Measurements from ENCODE around the gene PXDN.

DNA sequence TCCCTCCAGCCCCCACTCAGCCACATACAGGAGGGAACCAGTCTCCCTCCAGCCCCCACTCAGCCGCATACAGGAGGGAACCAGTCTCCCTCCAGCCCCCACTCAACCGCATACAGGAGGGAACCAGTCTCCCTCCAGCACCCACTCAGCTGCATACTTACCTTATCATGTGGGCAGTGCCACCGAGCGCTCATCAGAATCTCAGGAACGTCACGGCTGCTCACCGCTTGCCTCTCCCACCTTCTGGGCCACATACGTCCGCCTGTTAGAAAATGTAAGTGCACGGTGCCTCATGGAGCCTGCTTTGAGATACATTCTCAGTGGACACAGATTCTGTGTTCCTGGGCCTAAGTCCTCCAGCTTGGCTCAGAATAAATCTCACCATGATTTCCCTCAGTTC is 124.8 kb downstream of the PXDN start:
- TF ChIP-seq, protein P1, sequence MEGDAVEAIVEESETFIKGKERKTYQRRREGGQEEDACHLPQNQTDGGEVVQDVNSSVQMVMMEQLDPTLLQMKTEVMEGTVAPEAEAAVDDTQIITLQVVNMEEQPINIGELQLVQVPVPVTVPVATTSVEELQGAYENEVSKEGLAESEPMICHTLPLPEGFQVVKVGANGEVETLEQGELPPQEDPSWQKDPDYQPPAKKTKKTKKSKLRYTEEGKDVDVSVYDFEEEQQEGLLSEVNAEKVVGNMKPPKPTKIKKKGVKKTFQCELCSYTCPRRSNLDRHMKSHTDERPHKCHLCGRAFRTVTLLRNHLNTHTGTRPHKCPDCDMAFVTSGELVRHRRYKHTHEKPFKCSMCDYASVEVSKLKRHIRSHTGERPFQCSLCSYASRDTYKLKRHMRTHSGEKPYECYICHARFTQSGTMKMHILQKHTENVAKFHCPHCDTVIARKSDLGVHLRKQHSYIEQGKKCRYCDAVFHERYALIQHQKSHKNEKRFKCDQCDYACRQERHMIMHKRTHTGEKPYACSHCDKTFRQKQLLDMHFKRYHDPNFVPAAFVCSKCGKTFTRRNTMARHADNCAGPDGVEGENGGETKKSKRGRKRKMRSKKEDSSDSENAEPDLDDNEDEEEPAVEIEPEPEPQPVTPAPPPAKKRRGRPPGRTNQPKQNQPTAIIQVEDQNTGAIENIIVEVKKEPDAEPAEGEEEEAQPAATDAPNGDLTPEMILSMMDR (conservative IDR thresholded peaks at IDR 0.05; ENCODE audit: low read length): no peak
- no peak for TF ChIP-seq EZH2phosphoT487 (IDR thresholded peaks at IDR 0.05; ENCODE audit: borderline replicate concordance)

Measured in Loucy (cell line).